Thyroid gland (tissue), 4 donors: Measurements from ENCODE around the gene PACSIN1.

Experiments used
- CTCF ChIP-seq, 6 experiments: fragments of 200-600 bp in 3 of 6; fragments of 450-650 bp in 3 of 6; sonication (generic) in 3 of 6; IDR thresholded peaks; one replicate each; pipeline ENCODE4 v1.5.1; 2016 to 2019; ENCODE audit warnings: antibody characterized with exemption in 6 of 6, mild to moderate bottlenecking in 2 of 6, inconsistent platforms in 1 of 6, moderate library complexity in 1 of 6
- POLR2A ChIP-seq, 2 donors: fragments of 450-650 bp; IDR thresholded peaks; one replicate each; pipeline ENCODE4 v1.6.1; 2017; ENCODE audit warnings: antibody characterized with exemption in 2 of 2, mild to moderate bottlenecking in 2 of 2, moderate library complexity in 1 of 2

- TF ChIP-seq POLR2A (IDR thresholded peaks at IDR 0.05) = no peak
- TF ChIP-seq CTCF (IDR thresholded peaks at IDR 0.05) = no peak
Measured at GRCh38 chr6:34465531-34466241, at the start of gene PACSIN1.
